CD14-positive monocyte (primary cell): ENCODE data around the gene FAM221B. TPM values are rescaled to one million over a fixed set of nuclear protein-coding genes. Genes with fewer than 3 reads are reported as not detected.

ENCODE experiments used
- DNase-seq, 3 donors: peaks; one replicate each; pipeline ENCODE4 v3.0.0-alpha.2; 2011 to 2022
- H2AFZ ChIP-seq: 2 replicates; pipeline ENCODE4 v1.6.0; 2012; ENCODE audit warnings: mild to moderate bottlenecking, low read depth, low read length, inconsistent platforms; ENCODE audit not compliant: insufficient read depth, poor library complexity, severe bottlenecking
- H3K27ac ChIP-seq, 2 donors: 1 replicate in 1 of 2; 2 replicates in 1 of 2; pipeline ENCODE4 v1.5.1; 2012 to 2013; ENCODE audit warnings: low read length in 2 of 2, control low read depth in 1 of 2, inconsistent platforms in 1 of 2, low read depth in 1 of 2, mild to moderate bottlenecking in 1 of 2
- H3K27me3 ChIP-seq, 2 donors: one replicate each; pipeline versions ENCODE4 v1.6.0 to v1.6.1; 2011 to 2013; ENCODE audit warnings: low read length in 2 of 2; ENCODE audit not compliant: control insufficient read depth in 2 of 2, insufficient read depth in 2 of 2
- H3K36me3 ChIP-seq, 2 donors: replicated peaks in 1 of 2; 1 replicate in 1 of 2; 2 replicates in 1 of 2; pipeline versions ENCODE4 v1.5.1 to v1.6.1; 2012 to 2013; ENCODE audit warnings: low read length in 2 of 2, control low read depth in 1 of 2, inconsistent platforms in 1 of 2, mild to moderate bottlenecking in 1 of 2; ENCODE audit not compliant: insufficient read depth in 2 of 2, control insufficient read depth in 1 of 2
- H3K4me1 ChIP-seq, 2 donors: 1 replicate in 1 of 2; 2 replicates in 1 of 2; pipeline versions ENCODE4 v1.5.1 to v1.6.1; 2012 to 2013; ENCODE audit warnings: low read length in 2 of 2, control low read depth in 1 of 2, inconsistent platforms in 1 of 2, mild to moderate bottlenecking in 1 of 2, moderate library complexity in 1 of 2; ENCODE audit not compliant: insufficient read depth in 2 of 2, control insufficient read depth in 1 of 2
- H3K4me2 ChIP-seq: replicated peaks from 2 replicates; pipeline ENCODE3; 2012; ENCODE audit warnings: low read length, moderate library complexity, mild to moderate bottlenecking; ENCODE audit not compliant: poor library complexity, severe bottlenecking; ENCODE audit errors: extremely low read depth
- H3K4me3 ChIP-seq, 3 experiments: fragments of 200-600 bp in 1 of 3; sonication (generic) in 1 of 3; replicated peaks in 1 of 3; 1 replicate in 2 of 3; 2 replicates in 1 of 3; pipeline ENCODE4 v1.5.1; 2011 to 2013; ENCODE audit warnings: low read length in 3 of 3, mild to moderate bottlenecking in 3 of 3, control low read depth in 2 of 3, low read depth in 2 of 3, inconsistent platforms in 1 of 3, moderate library complexity in 1 of 3
- H3K79me2 ChIP-seq: 2 replicates; pipeline ENCODE4 v1.6.0; 2012; ENCODE audit warnings: mild to moderate bottlenecking, control low read depth, inconsistent platforms, low read length, moderate library complexity; ENCODE audit not compliant: insufficient read depth
- H3K9ac ChIP-seq: 2 replicates; pipeline ENCODE4 v1.6.0; 2017; ENCODE audit warnings: low read length, mild to moderate bottlenecking; ENCODE audit not compliant: insufficient read depth, poor library complexity, severe bottlenecking
- H3K9me3 ChIP-seq, 2 donors: replicated peaks in 1 of 2; 1 replicate in 1 of 2; 2 replicates in 1 of 2; pipeline versions ENCODE4 v1.5.1 to v1.6.1; 2012 to 2013; ENCODE audit warnings: low read length in 2 of 2, control low read depth in 1 of 2; ENCODE audit not compliant: control insufficient read depth in 1 of 2, insufficient read depth in 1 of 2
- H4K20me1 ChIP-seq: 2 replicates; pipeline ENCODE4 v1.6.0; 2012; ENCODE audit warnings: mild to moderate bottlenecking, low read length, control low read depth, moderate library complexity; ENCODE audit not compliant: insufficient read depth
- H3K27ac Mint-ChIP-seq, 7 donors: one replicate each; pipeline ENCODE4 v1.8.0; 2020; ENCODE audit warnings: mild to moderate bottlenecking in 7 of 7, mixed read lengths in 7 of 7, moderate library complexity in 6 of 7, inconsistent platforms in 2 of 7
- H3K27me3 Mint-ChIP-seq, 3 donors: one replicate each; pipeline ENCODE4 v1.8.0; 2021 to 2022; ENCODE audit warnings: low read depth in 3 of 3, mild to moderate bottlenecking in 3 of 3, mixed read lengths in 3 of 3, moderate library complexity in 3 of 3, inconsistent platforms in 1 of 3
- H3K36me3 Mint-ChIP-seq, 2 donors: one replicate each; pipeline ENCODE4 v1.8.0; 2020; ENCODE audit warnings: mixed read lengths in 2 of 2, inconsistent platforms in 1 of 2, mild to moderate bottlenecking in 1 of 2
- H3K4me1 Mint-ChIP-seq: one replicate; pipeline ENCODE4 v1.8.0; 2020; ENCODE audit warnings: mild to moderate bottlenecking, mixed read lengths
- H3K4me3 Mint-ChIP-seq, 2 donors: one replicate each; pipeline ENCODE4 v1.8.0; 2020; ENCODE audit warnings: mild to moderate bottlenecking in 2 of 2, mixed read lengths in 2 of 2, moderate library complexity in 1 of 2
- H3K9me3 Mint-ChIP-seq, 7 donors: one replicate each; pipeline ENCODE4 v1.8.0; 2020 to 2022; ENCODE audit warnings: mixed read lengths in 7 of 7, mild to moderate bottlenecking in 6 of 7, moderate library complexity in 6 of 7, inconsistent platforms in 2 of 7
- CTCF ChIP-seq: fragments of 200-600 bp; IDR thresholded peaks from one replicate; pipeline ENCODE4 v1.8.0; 2022; ENCODE audit warnings: antibody characterized with exemption, mild to moderate bottlenecking
- WGBS: methylation state at CpG from one replicate; pipeline ENCODE4 v1.1.5; 2013; ENCODE audit warnings: missing lambda C conversion rate; ENCODE audit not compliant: insufficient coverage; 5-methylcytosine and 5-hydroxymethylcytosine counted together
- intact Hi-C, 2 donors: fragments of 100-400 bp; cut with micrococcal nuclease; formaldehyde crosslinking; loops; one replicate each; pipeline versions ENCODE4 v1.15.0 to v1.15.1; 2023
- polyA plus RNA-seq, 3 donors: library from polyadenylated mRNA; depleted of rRNA in 1 of 3; unstranded in 2 of 3; stranded (reverse) in 1 of 3; fragments of 300-500 nt in 2 of 3; fragments of >200 nt in 1 of 3; fragmentation: Illumina TruSeq in 2 of 3; gene quantifications; 1 replicate in 2 of 3; 2 replicates in 1 of 3; pipeline ENCODE4 v1.2.3, GENCODE V29; 2012 to 2021

Gene FAM221B
- polyA plus RNA-seq, 3 donors, result 0.05 to 0.63 TPM; not detected in 1

GRCh38 chr9:35861161-35861897 is 32.8 kb upstream of the FAM221B start:
- no peaks in the 10 kb centered on the region for H3K9me3 ChIP-seq
- H3K27me3 ChIP-seq, result peaks cover 5 to 40% of the 10 kb centered on the region in 2 donors
- H3K27ac Mint-ChIP-seq, result no peak overlapping the region
- H3K36me3 Mint-ChIP-seq, result peaks cover 0 to 2% of the 10 kb centered on the region in 2 donors
- H3K4me1 ChIP-seq, result peaks cover 4 to 19% of the 10 kb centered on the region in 2 donors
- H3K27ac ChIP-seq, result no peak overlapping the region
- H3K4me3 Mint-ChIP-seq, result no peak overlapping the region
- H4K20me1 ChIP-seq, result no peaks in the 10 kb centered on the region
- DNase-seq, result peak in 1 of 3 donors; percentile 1
- 65% methylated on average over 10 of the region's 12 CpGs for WGBS
- H3K36me3 ChIP-seq, result no peaks in the 10 kb centered on the region
- H3K79me2 ChIP-seq, result no peaks in the 10 kb centered on the region
- no peak overlapping the region for H2AFZ ChIP-seq
- no peak overlapping the region for H3K4me3 ChIP-seq
- intact Hi-C loops, result no loop called here
- peaks cover 26% of the 10 kb centered on the region for H3K4me1 Mint-ChIP-seq
- peaks cover 0 to 2% (median 0%) of the 10 kb centered on the region in 7 donors for H3K9me3 Mint-ChIP-seq
- no peak for TF ChIP-seq CTCF
- H3K27me3 Mint-ChIP-seq, result peaks cover 27 to 50% (median 41%) of the 10 kb centered on the region in 3 donors
- H3K9ac ChIP-seq, result no peak overlapping the region
- no peak overlapping the region for H3K4me2 ChIP-seq

GRCh38 chr9:35859990-35860339 is 31.4 kb upstream of the FAM221B start:
- no CpG with 5 or more reads among the region's 3 CpGs for WGBS
- peaks cover 22% of the 10 kb centered on the region for H3K4me1 Mint-ChIP-seq
- Histone ChIP-seq H2AFZ (no peak overlapping the region), H3K79me2 (no peaks in the 10 kb centered on the region), H3K9ac (no peak overlapping the region), H3K4me1 (peaks cover 4 to 19% of the 10 kb centered on the region in 2 donors), H4K20me1 (no peaks in the 10 kb centered on the region), H3K27me3 (peaks cover 5 to 49% of the 10 kb centered on the region in 2 donors), H3K4me3 (no peak overlapping the region), H3K9me3 (no peaks in the 10 kb centered on the region), H3K36me3 (no peaks in the 10 kb centered on the region), H3K4me2 (no peak overlapping the region), H3K27ac (no peak overlapping the region)
- no peak for TF ChIP-seq CTCF
- H3K9me3 Mint-ChIP-seq, result peaks cover 0 to 4% (median 0%) of the 10 kb centered on the region in 7 donors
- peaks cover 36 to 61% (median 48%) of the 10 kb centered on the region in 3 donors for H3K27me3 Mint-ChIP-seq
- DNase-seq, result peak in 1 of 3 donors; percentile 2
- intact Hi-C loops, result loop anchor here in 1 of 2 donors (10.0 kb wide), 1 partner anchor 55 kb away; no protein-coding TSS in a partner anchor
- H3K27ac Mint-ChIP-seq, result peak overlapping the region in 2 of 7 donors; percentile 8 to 42
- peaks cover 0 to 2% of the 10 kb centered on the region in 2 donors for H3K36me3 Mint-ChIP-seq
- peak overlapping the region in 1 of 2 donors; percentile 61 for H3K4me3 Mint-ChIP-seq
